K562 (cell line): ENCODE measurements around the gene MYO3B. TPM values are rescaled to one million over a fixed set of nuclear protein-coding genes. Genes with fewer than 3 reads are reported as not detected.

Experiments
- ATAC-seq: fragments of 200-7000 bp; cut with Tn5 transposase; 3 replicates; pipeline ENCODE4 v1.9.1; 2020; ENCODE audit warnings: moderate library complexity
- BruUV-seq: library from RNA; stranded (reverse); fragments of 400-500 nt; replicated peaks from 2 replicates; lab custom pipeline; 2021; lab: Mats Ljungman, UMichigan
- CTCF ChIA-PET: fragments of 300-600 bp; formaldehyde crosslinking; extraction: SDS; loops from one replicate; lab custom pipeline; 2021; ENCODE audit warnings: low intra/inter-chr PET ratio; lab: Yijun Ruan, JAX
- POLR2A ChIA-PET: fragments of 300-600, 350-650 bp; sonication (Branson Sonifier 250); formaldehyde crosslinking; extraction: SDS; loops from one replicate; lab custom pipeline; 2021; ENCODE audit warnings: antibody characterized with exemption, inconsistent platforms; lab: Yijun Ruan, JAX
- DNase-seq, 4 experiments: peaks; one replicate each; pipeline versions ENCODE4 v3.0.0 to v3.0.0-alpha.2; 2011 to 2018; ENCODE audit warnings: low spot score in 3 of 4, mixed read lengths in 3 of 4; ENCODE audit errors: extremely low read depth in 1 of 4
- FAIRE-seq: peaks from 2 replicates; lab custom pipeline; 2011; peaks lifted over from hg19 to GRCh38; lab: Jason Lieb, UNC
- H2AFZ ChIP-seq: 2 replicates; pipeline ENCODE4 v1.6.0; 2011; ENCODE audit warnings: low read depth, low read length, control low read depth, inconsistent platforms
- H3K27ac ChIP-seq: fragments of 200-600 bp; 3 replicates; pipeline ENCODE4 v1.8.0; 2011; ENCODE audit warnings: low read depth, mild to moderate bottlenecking, control low read depth, inconsistent platforms, low read length, moderate library complexity, mixed read lengths; ENCODE audit errors: extremely low read depth
- H3K27me3 ChIP-seq, 2 experiments: fragments of 300-600 bp in 1 of 2; 2 replicates in 1 of 2; 3 replicates in 1 of 2; pipeline versions ENCODE4 v1.6.0 to v1.8.0; 2011; ENCODE audit warnings: inconsistent platforms in 2 of 2, low read length in 2 of 2, mild to moderate bottlenecking in 1 of 2, mixed read lengths in 1 of 2, moderate library complexity in 1 of 2; ENCODE audit not compliant: control insufficient read depth in 2 of 2, insufficient read depth in 2 of 2
- H3K36me3 ChIP-seq: fragments of 300-600 bp; 3 replicates; pipeline ENCODE4 v1.8.0; 2011; ENCODE audit warnings: mild to moderate bottlenecking, low read length, inconsistent platforms; ENCODE audit not compliant: control insufficient read depth, insufficient read depth
- H3K4me1 ChIP-seq, 2 experiments: fragments of 200-600 bp in 1 of 2; replicated peaks in 1 of 2; 2 replicates in 1 of 2; 3 replicates in 1 of 2; pipeline versions ENCODE4 v1.5.1 to v1.8.0; 2011; ENCODE audit warnings: inconsistent platforms in 2 of 2, low read length in 2 of 2, mild to moderate bottlenecking in 1 of 2, mixed read lengths in 1 of 2, moderate library complexity in 1 of 2; ENCODE audit not compliant: control insufficient read depth in 2 of 2, insufficient read depth in 2 of 2
- H3K4me2 ChIP-seq: 2 replicates; pipeline ENCODE4 v1.6.1; 2011; ENCODE audit warnings: low read length, control low read depth, inconsistent platforms, mixed read lengths; ENCODE audit not compliant: insufficient read depth
- H3K4me3 ChIP-seq: fragments of 200-600 bp; sonication (generic), shearing (Covaris generic); 2 replicates; pipeline ENCODE4 v1.5.1; 2016; ENCODE audit warnings: control low read depth, inconsistent platforms
- H3K79me2 ChIP-seq: fragments of 200-600 bp; 3 replicates; pipeline ENCODE4 v1.8.0; 2011; ENCODE audit warnings: low read length, inconsistent platforms; ENCODE audit not compliant: control insufficient read depth, insufficient read depth
- H3K9ac ChIP-seq, 2 experiments: 2 replicates each; pipeline versions ENCODE4 v1.6.0 to v1.6.1; 2011; ENCODE audit warnings: low read depth in 2 of 2, low read length in 2 of 2, control low read depth in 1 of 2, inconsistent platforms in 1 of 2, mild to moderate bottlenecking in 1 of 2, mixed read lengths in 1 of 2; ENCODE audit not compliant: insufficient read depth in 1 of 2
- H3K9me1 ChIP-seq: one replicate; pipeline ENCODE4 v1.6.0; 2011; ENCODE audit warnings: inconsistent platforms, mild to moderate bottlenecking, low read length, moderate library complexity; ENCODE audit not compliant: control insufficient read depth, insufficient read depth
- H3K9me3 ChIP-seq: replicated peaks from 2 replicates; pipeline ENCODE4 v1.5.1; 2011; ENCODE audit warnings: low read depth, low read length, inconsistent platforms; ENCODE audit not compliant: control insufficient read depth, insufficient read depth
- H4K20me1 ChIP-seq: replicated peaks from 2 replicates; pipeline ENCODE4 v1.6.1; 2011; ENCODE audit warnings: low read length, inconsistent platforms, mixed read lengths; ENCODE audit not compliant: control insufficient read depth, insufficient read depth
- DACH1 ChIP-seq: fragments of 450-650 bp; IDR thresholded peaks from 2 replicates; pipeline ENCODE4 v1.6.1; 2018; ENCODE audit not compliant: partially characterized antibody
- FOXM1 ChIP-seq, 2 experiments: fragments of 450-650 bp in 1 of 2; sonication (generic) in 1 of 2; formaldehyde crosslinking in 1 of 2; IDR thresholded peaks; 2 replicates each; pipeline versions ENCODE4 v1.6.1 to v1.9.0; 2017 to 2022; ENCODE audit warnings: low read depth in 2 of 2, mild to moderate bottlenecking in 2 of 2, missing genetic modification reagents in 1 of 2, moderate library complexity in 1 of 2
- HCFC1 ChIP-seq: IDR thresholded peaks from 2 replicates; pipeline ENCODE4 v1.6.1; 2012; ENCODE audit warnings: low read depth, low read length, improper control_type of control experiment
- HMBOX1 ChIP-seq: sonication (generic); IDR thresholded peaks from 2 replicates; pipeline ENCODE4 v1.6.1; 2016
- HOMEZ ChIP-seq: fragments of 250-450 bp; sonication (Bioruptor Pico); IDR thresholded peaks from 2 replicates; pipeline ENCODE4 v1.4.0; 2020; ENCODE audit warnings: mild to moderate bottlenecking, moderate library complexity
- MEIS2 ChIP-seq: fragments of 450-650 bp; IDR thresholded peaks from 2 replicates; pipeline ENCODE4 v1.6.1; 2014; ENCODE audit warnings: mild to moderate bottlenecking; ENCODE audit not compliant: partially characterized antibody
- MYBL2 ChIP-seq, 2 experiments: fragments of 450-650 bp in 1 of 2; sonication (generic) in 1 of 2; formaldehyde crosslinking in 1 of 2; IDR thresholded peaks; 2 replicates each; pipeline versions ENCODE4 v1.6.1 to v1.8.1; 2017 to 2022; ENCODE audit warnings: borderline replicate concordance in 1 of 2, inconsistent platforms in 1 of 2, low read depth in 1 of 2, mild to moderate bottlenecking in 1 of 2, missing genetic modification reagents in 1 of 2, moderate library complexity in 1 of 2
- NCOR1 ChIP-seq: fragments of 450-650 bp; IDR thresholded peaks from 2 replicates; pipeline ENCODE4 v1.6.1; 2016; ENCODE audit warnings: mild to moderate bottlenecking, moderate library complexity
- PATZ1 ChIP-seq: fragments of 250-450 bp; sonication (Bioruptor Pico); IDR thresholded peaks from 2 replicates; pipeline ENCODE4 v1.5.0; 2020; ENCODE audit warnings: mild to moderate bottlenecking, borderline replicate concordance
- PKNOX1 ChIP-seq: fragments of 450-650 bp; IDR thresholded peaks from 2 replicates; pipeline ENCODE4 v1.6.1; 2016
- SAFB2 ChIP-seq: fragments of 200-400 bp; formaldehyde crosslinking; IDR thresholded peaks from 2 replicates; pipeline ENCODE4 v1.6.1; 2018; ENCODE audit warnings: borderline replicate concordance, low read length, low read depth, moderate library complexity; ENCODE audit not compliant: severe bottlenecking
- WGBS: fragments of 100-300 bp; shearing (Covaris generic); methylation state at CpG from one replicate; pipeline ENCODE4 v1.1.6; 2016; ENCODE audit warnings: low coverage, mixed read lengths; ENCODE audit not compliant: insufficient coverage; ENCODE audit errors: missing lambda C conversion rate; 5-methylcytosine and 5-hydroxymethylcytosine counted together
- in situ Hi-C: fragments of 300-500 bp; cut with MboI; formaldehyde crosslinking; loops from 4 replicates; pipeline ENCODE4 v1.15.0; 2018; ENCODE audit warnings: inconsistent platforms, mixed read lengths
- intact Hi-C: fragments of 100-400 bp; cut with micrococcal nuclease; formaldehyde crosslinking; loops from 2 replicates; pipeline ENCODE4 v1.14.2; 2022
- polyA plus RNA-seq, 8 experiments: library from polyadenylated mRNA; depleted of rRNA in 4 of 8; stranded (reverse) in 5 of 8; unstranded in 3 of 8; fragments of >200 nt; fragmentation: Nextera tagmentation in 2 of 8; fragmentation: Illumina TruSeq in 1 of 8; extraction: Ambion mirVana in 2 of 8; extraction: Trizol in 1 of 8; gene quantifications; 2 replicates each; pipeline versions ENCODE4 v1.2.1 to v1.2.3, GENCODE V29; 2011 to 2014; ENCODE audit warnings: inconsistent platforms in 1 of 8, missing spikeins in 1 of 8
- total RNA-seq, 7 experiments: library from RNA; depleted of rRNA in 6 of 7; stranded (reverse); fragments of >200 nt in 6 of 7; fragmentation: Illumina TruSeq in 2 of 7; extraction: Trizol in 2 of 7; gene quantifications; 2 replicates each; pipeline versions ENCODE4 v1.2.1 to v1.2.3, GENCODE V29; 2011 to 2021; ENCODE audit warnings: low replicate concordance in 1 of 7

MYO3B gene
- total and polyA plus RNA-seq, 9 of the 15 experiments (the other 6 are each of a cell fraction or from before 2014, with no cell fraction given) = 2.7 to 6.5 (median 3.6) TPM

GRCh38 chr2:170671079-170671478 is 493.1 kb downstream of the MYO3B start:
- FAIRE-seq (peak; percentile 78), DNase-seq (peak in 1 of 4 experiments; percentile 44), ATAC-seq (peak; percentile 43; the same call in 2 of the 3 replicates)
- CTCF ChIA-PET = no interaction called here
- Histone ChIP-seq H3K4me1 (peaks cover 0 to 3% of the 10 kb centered on the region in 2 experiments; a peak in 2 of 5 replicates), H3K4me3 (no peak overlapping the region), H3K9ac (no peak overlapping the region), H3K4me2 (no peak overlapping the region), H2AFZ (peak overlapping the region; percentile 35; the same call in 1 of the 2 replicates), H3K79me2 (no peaks in the 10 kb centered on the region), H3K27me3 (no peaks in the 10 kb centered on the region), H4K20me1 (no peaks in the 10 kb centered on the region), H3K36me3 (no peaks in the 10 kb centered on the region), H3K9me3 (no peaks in the 10 kb centered on the region), H3K27ac (no peak overlapping the region), H3K9me1 (no peaks in the 10 kb centered on the region)
- BruUV-seq = no TSS peak
- TF ChIP-seq HCFC1 (no peak), MEIS2 (peak; percentile 30), HOMEZ (no peak), PKNOX1 (peak; percentile 53), PATZ1 (CRISPR knock-in tag) (no peak), MYBL2 (IDR thresholded peaks at IDR 0.05; ENCODE audit: low read depth) (peak; percentile 58), MYBL2 (CRISPR knock-in tag; IDR thresholded peaks at IDR 0.05; ENCODE audit: borderline replicate concordance) (no peak), DACH1 (peak; percentile 32), HMBOX1 (peak; percentile 97), SAFB2 (no peak), FOXM1 (IDR thresholded peaks at IDR 0.05; ENCODE audit: low read depth) (peak; percentile 53; the same call in 1 of the 2 replicates), FOXM1 (CRISPR knock-in tag; IDR thresholded peaks at IDR 0.05; ENCODE audit: low read depth) (no peak), NCOR1 (no peak)
- POLR2A ChIA-PET = interaction anchor here (2.9 kb wide), 1 partner anchor 9 kb away, joined by 13 read pairs; no protein-coding TSS in a partner anchor
- 15% methylated on average over 9 of the region's 9 CpGs for WGBS
- intact Hi-C loops = no loop called here
- in situ Hi-C loops = no loop called here
